Calu3 (cell line): ENCODE data around the gene CD226. TPM values are rescaled to one million over a fixed set of nuclear protein-coding genes. Genes with fewer than 3 reads are reported as not detected.
"Not testable (repeated sequence)": the region's sequence is repeated elsewhere in the genome, so short reads cannot be mapped to it uniquely, and the experiment has no call there.

Experiments used
- BruUV-seq: library from RNA; stranded (reverse); fragments of 400-500 nt; replicated peaks from 2 replicates; lab custom pipeline; 2021; lab: Mats Ljungman, UMichigan
- CTCF ChIA-PET: fragments of 300-600 bp; sonication (Branson Sonifier 250); formaldehyde crosslinking; loops from one replicate; lab custom pipeline; 2022; ENCODE audit warnings: antibody characterized with exemption; lab: Charles Lee
- DNase-seq: peaks from one replicate; pipeline ENCODE4 v3.0.0; 2022
- H3K27ac Mint-ChIP-seq: one replicate; pipeline ENCODE4 v1.8.0; 2022; ENCODE audit warnings: mixed read lengths; ENCODE audit not compliant: unreplicated experiment
- H3K27me3 Mint-ChIP-seq: one replicate; pipeline ENCODE4 v1.8.0; 2022; ENCODE audit warnings: mixed read lengths; ENCODE audit not compliant: unreplicated experiment
- H3K36me3 Mint-ChIP-seq: one replicate; pipeline ENCODE4 v1.8.0; 2022; ENCODE audit warnings: mild to moderate bottlenecking, moderate library complexity, mixed read lengths; ENCODE audit not compliant: insufficient read depth, unreplicated experiment
- H3K4me1 Mint-ChIP-seq: one replicate; pipeline ENCODE4 v1.8.0; 2022; ENCODE audit warnings: mild to moderate bottlenecking, low read depth, mixed read lengths; ENCODE audit not compliant: unreplicated experiment
- H3K4me3 Mint-ChIP-seq: one replicate; pipeline ENCODE4 v1.8.0; 2022; ENCODE audit warnings: mild to moderate bottlenecking, low read depth, moderate library complexity, mixed read lengths; ENCODE audit not compliant: unreplicated experiment
- H3K9me3 Mint-ChIP-seq: one replicate; pipeline ENCODE4 v1.8.0; 2022; ENCODE audit warnings: low read depth, mixed read lengths; ENCODE audit not compliant: unreplicated experiment
- intact Hi-C: fragments of 100-400 bp; cut with micrococcal nuclease; formaldehyde crosslinking; loops from one replicate; pipeline ENCODE4 v1.10.0; 2022; ENCODE audit not compliant: unreplicated experiment
- total RNA-seq: library from RNA; stranded (reverse); gene quantifications from 2 replicates; pipeline ENCODE4 v1.2.3, GENCODE V29; 2022
- TF ChIP-seq, protein P1 (sequence below): fragments of 200-600 bp; IDR thresholded peaks from one replicate; pipeline ENCODE4 v1.8.0; 2022; ENCODE audit warnings: antibody characterized with exemption; ENCODE audit not compliant: unreplicated experiment

Gene CD226
- total RNA-seq, 1 experiment from 2014 or later: 0.85 TPM

GRCh38 chr18:69885355-69885754 lies 62.3 kb downstream of the CD226 start:
- no peaks in the 10 kb centered on the region for H3K4me1 Mint-ChIP-seq
- no peak overlapping the region for H3K4me3 Mint-ChIP-seq
- H3K36me3 Mint-ChIP-seq: no peaks in the 10 kb centered on the region
- no peak overlapping the region for H3K27ac Mint-ChIP-seq
- H3K27me3 Mint-ChIP-seq: no peaks in the 10 kb centered on the region
- TF ChIP-seq, protein P1, sequence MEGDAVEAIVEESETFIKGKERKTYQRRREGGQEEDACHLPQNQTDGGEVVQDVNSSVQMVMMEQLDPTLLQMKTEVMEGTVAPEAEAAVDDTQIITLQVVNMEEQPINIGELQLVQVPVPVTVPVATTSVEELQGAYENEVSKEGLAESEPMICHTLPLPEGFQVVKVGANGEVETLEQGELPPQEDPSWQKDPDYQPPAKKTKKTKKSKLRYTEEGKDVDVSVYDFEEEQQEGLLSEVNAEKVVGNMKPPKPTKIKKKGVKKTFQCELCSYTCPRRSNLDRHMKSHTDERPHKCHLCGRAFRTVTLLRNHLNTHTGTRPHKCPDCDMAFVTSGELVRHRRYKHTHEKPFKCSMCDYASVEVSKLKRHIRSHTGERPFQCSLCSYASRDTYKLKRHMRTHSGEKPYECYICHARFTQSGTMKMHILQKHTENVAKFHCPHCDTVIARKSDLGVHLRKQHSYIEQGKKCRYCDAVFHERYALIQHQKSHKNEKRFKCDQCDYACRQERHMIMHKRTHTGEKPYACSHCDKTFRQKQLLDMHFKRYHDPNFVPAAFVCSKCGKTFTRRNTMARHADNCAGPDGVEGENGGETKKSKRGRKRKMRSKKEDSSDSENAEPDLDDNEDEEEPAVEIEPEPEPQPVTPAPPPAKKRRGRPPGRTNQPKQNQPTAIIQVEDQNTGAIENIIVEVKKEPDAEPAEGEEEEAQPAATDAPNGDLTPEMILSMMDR: no peak
- intact Hi-C loops: no loop called here
- BruUV-seq: no TSS peak
- no peak for DNase-seq
- CTCF ChIA-PET: no interaction called here
- H3K9me3 Mint-ChIP-seq: no peaks in the 10 kb centered on the region

DNA sequence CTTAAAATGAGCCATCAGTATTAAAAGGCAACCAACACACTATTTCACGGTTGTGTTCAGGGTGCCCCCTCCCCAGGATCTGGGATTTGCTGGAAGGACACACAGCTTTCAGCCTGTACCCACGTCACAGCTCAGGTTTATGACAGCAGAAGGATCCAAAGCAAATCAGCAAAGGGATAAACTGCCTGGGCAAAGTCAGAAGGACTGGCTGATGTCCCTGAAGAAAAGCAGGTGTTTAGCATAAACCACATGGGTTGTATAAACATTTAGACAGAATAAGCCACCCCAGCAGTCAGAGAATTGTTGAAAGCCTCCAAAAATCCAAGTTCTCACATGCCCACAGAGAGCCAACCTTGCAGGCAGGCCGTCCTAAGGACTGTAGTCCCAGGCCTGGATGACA lies 63.9 kb downstream of the CD226 start:
- CTCF ChIA-PET: no interaction called here
- H3K36me3 Mint-ChIP-seq: no peaks in the 10 kb centered on the region

DNA sequence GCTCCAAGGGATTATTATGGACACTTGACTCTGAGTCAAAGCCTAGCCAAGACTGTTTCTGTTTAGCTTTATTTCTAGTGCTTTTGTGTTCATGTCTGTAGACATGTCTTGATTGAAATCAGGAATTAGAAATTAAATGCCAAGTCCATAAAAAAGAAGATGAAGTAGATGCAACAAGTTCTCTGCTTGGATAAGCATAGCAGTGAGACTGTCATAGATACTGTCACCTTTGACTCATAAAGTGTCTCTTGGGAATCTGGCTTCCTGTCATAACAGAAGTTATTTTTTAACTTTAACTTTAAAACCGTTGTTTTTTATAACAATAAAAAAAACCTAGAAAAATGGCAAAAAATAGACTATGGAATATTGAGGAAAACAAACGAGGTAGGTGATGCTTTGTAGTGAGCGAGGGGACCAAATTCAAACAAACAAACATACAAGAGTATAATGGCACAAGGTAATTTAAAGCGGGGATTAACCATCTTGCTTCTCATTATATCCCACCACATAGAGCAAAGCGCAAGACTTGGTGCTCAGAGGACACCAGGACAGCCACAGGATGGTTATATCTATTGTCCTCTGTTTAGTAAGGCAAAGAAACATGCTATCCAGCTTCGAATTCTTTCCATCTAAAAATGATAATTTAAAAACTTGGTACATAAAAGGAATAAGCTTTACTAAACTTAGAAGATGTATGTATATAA lies 64.6 kb downstream of the CD226 start:
- no peak for DNase-seq
- H3K27ac Mint-ChIP-seq: no peak overlapping the region
- TF ChIP-seq, protein P1: no peak
- H3K4me3 Mint-ChIP-seq: no peak overlapping the region
- CTCF ChIA-PET: no interaction called here
- no peaks in the 10 kb centered on the region for H3K4me1 Mint-ChIP-seq
- peaks cover 7% of the 10 kb centered on the region for H3K9me3 Mint-ChIP-seq
- intact Hi-C loops: no loop called here
- H3K27me3 Mint-ChIP-seq: no peaks in the 10 kb centered on the region
- no peaks in the 10 kb centered on the region for H3K36me3 Mint-ChIP-seq
- BruUV-seq: no TSS peak

More for the DNA sequence above, 63.9 kb downstream of the CD226 start:
- intact Hi-C loops: no loop called here
- Mint-ChIP-seq H3K27ac (no peak overlapping the region), H3K9me3 (peaks cover 5% of the 10 kb centered on the region), H3K4me1 (no peaks in the 10 kb centered on the region), H3K4me3 (no peak overlapping the region), H3K27me3 (no peaks in the 10 kb centered on the region)
- TF ChIP-seq, protein P1: no peak
- no TSS peak for BruUV-seq
- no peak for DNase-seq

- H3K27ac Mint-ChIP-seq: no peak overlapping the region
- H3K4me1 Mint-ChIP-seq: no peaks in the 10 kb centered on the region
These were observed 67.6 kb downstream of the CD226 start for GRCh38 chr18:69880083-69880482.

DNA sequence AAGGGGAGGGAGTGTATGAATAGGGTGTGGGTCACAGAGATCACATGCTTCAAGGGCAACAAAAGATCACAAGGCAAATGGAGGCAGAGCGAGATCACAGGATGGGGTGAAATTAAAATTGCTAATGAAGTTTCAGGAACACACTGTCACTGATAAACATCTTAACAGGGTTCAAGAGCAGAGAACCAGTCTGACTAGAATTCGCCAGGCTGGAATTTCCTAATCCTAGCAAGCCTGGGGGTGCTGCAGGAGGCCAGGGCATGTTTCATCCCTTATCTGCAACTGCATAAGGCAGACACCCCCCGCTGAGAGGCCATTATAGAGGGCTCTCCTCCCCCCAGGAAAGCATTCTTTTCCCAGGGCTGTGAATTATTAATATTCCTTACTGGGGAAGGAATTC lies 68.6 kb downstream of the CD226 start:
- H3K4me3 Mint-ChIP-seq, H3K27ac Mint-ChIP-seq, H3K4me1 Mint-ChIP-seq, DNase-seq, H3K9me3 Mint-ChIP-seq, BruUV-seq, intact Hi-C loops, CTCF ChIA-PET, H3K27me3 Mint-ChIP-seq, H3K36me3 Mint-ChIP-seq: not testable (repeated sequence)

More at GRCh38 chr18:69880083-69880482, 67.6 kb downstream of the CD226 start:
- DNase-seq: no peak
- Mint-ChIP-seq H3K4me3 (no peak overlapping the region), H3K36me3 (no peaks in the 10 kb centered on the region), H3K27me3 (no peaks in the 10 kb centered on the region), H3K9me3 (peaks cover 7% of the 10 kb centered on the region)
- CTCF ChIA-PET: no interaction called here
- intact Hi-C loops: no loop called here
- TF ChIP-seq, protein P1: no peak
- BruUV-seq: no TSS peak
